HepG2 (cell line): ENCODE data around the gene ANO9. TPM values are rescaled to one million over a fixed set of nuclear protein-coding genes. Genes with fewer than 3 reads are reported as not detected.

Source experiments
- ATAC-seq: fragments of 200-7000 bp; cut with Tn5 transposase; 3 replicates; pipeline ENCODE4 v1.9.1; 2020; ENCODE audit warnings: mild to moderate bottlenecking, moderate library complexity
- BruUV-seq: library from RNA; stranded (reverse); fragments of 400-500 nt; replicated peaks from 2 replicates; lab custom pipeline; 2021; lab: Mats Ljungman, UMichigan
- CTCF ChIA-PET: fragments of 300-600 bp; formaldehyde crosslinking; extraction: SDS; loops from one replicate; lab custom pipeline; 2021; ENCODE audit warnings: low total read pairs, inconsistent platforms, low intra/inter-chr PET ratio; lab: Yijun Ruan, JAX
- POLR2A ChIA-PET: fragments of 350-600 bp; sonication (Branson Sonifier 250); formaldehyde crosslinking; loops from one replicate; lab custom pipeline; 2020; ENCODE audit warnings: antibody characterized with exemption, inconsistent platforms; lab: Yijun Ruan, JAX
- DNase-seq: peaks from one replicate; pipeline ENCODE4 v3.0.0-alpha.2; 2015; ENCODE audit warnings: low spot score
- FAIRE-seq: peaks from 3 replicates; lab custom pipeline; 2011; peaks lifted over from hg19 to GRCh38; lab: Jason Lieb, UNC
- H2AFZ ChIP-seq: one replicate; pipeline ENCODE4 v1.6.1; 2011; ENCODE audit warnings: low read length, inconsistent platforms
- H3K27ac ChIP-seq: fragments of 300-600 bp; 3 replicates; pipeline ENCODE4 v1.8.0; 2011; ENCODE audit warnings: mixed run types, mild to moderate bottlenecking, mixed read lengths, low read length, inconsistent platforms; ENCODE audit not compliant: insufficient read depth; ENCODE audit errors: extremely low read length
- H3K27me3 ChIP-seq, 2 experiments: fragments of 200-600 bp in 1 of 2; 2 replicates in 1 of 2; 3 replicates in 1 of 2; pipeline versions ENCODE4 v1.6.0 to v1.8.0; 2011; ENCODE audit warnings: low read length in 2 of 2, mild to moderate bottlenecking in 2 of 2, moderate library complexity in 2 of 2, inconsistent platforms in 1 of 2; ENCODE audit not compliant: insufficient read depth in 2 of 2, control insufficient read depth in 1 of 2
- H3K36me3 ChIP-seq, 2 experiments: fragments of 200-600 bp in 1 of 2; replicated peaks in 1 of 2; 2 replicates in 1 of 2; 3 replicates in 1 of 2; pipeline versions ENCODE4 v1.5.1 to v1.8.0; 2011; ENCODE audit warnings: low read length in 2 of 2, inconsistent platforms in 1 of 2; ENCODE audit not compliant: insufficient read depth in 2 of 2, control insufficient read depth in 1 of 2
- H3K4me1 ChIP-seq: 2 replicates; pipeline ENCODE4 v1.5.1; 2012; ENCODE audit warnings: low read length, inconsistent platforms; ENCODE audit not compliant: insufficient read depth
- H3K4me2 ChIP-seq: 2 replicates; pipeline ENCODE4 v1.6.0; 2011; ENCODE audit warnings: low read depth, low read length, inconsistent platforms
- H3K4me3 ChIP-seq, 3 experiments: fragments of 200-600 bp in 1 of 3; sonication (generic), shearing (Covaris generic) in 1 of 3; replicated peaks in 1 of 3; 2 replicates each; pipeline ENCODE4 v1.5.1; 2011 to 2016; ENCODE audit warnings: low read length in 3 of 3, inconsistent platforms in 2 of 3, low read depth in 2 of 3, mild to moderate bottlenecking in 2 of 3, control low read depth in 1 of 3, mixed read lengths in 1 of 3; ENCODE audit not compliant: insufficient read depth in 1 of 3
- H3K79me2 ChIP-seq: one replicate; pipeline ENCODE4 v1.6.1; 2011; ENCODE audit warnings: low read length, inconsistent platforms; ENCODE audit not compliant: insufficient read depth
- H3K9ac ChIP-seq: 2 replicates; pipeline ENCODE4 v1.6.0; 2011; ENCODE audit warnings: mild to moderate bottlenecking, low read depth, low read length, inconsistent platforms; ENCODE audit not compliant: insufficient read depth
- H3K9me3 ChIP-seq: 2 replicates; pipeline ENCODE4 v1.5.1; 2012; ENCODE audit warnings: mild to moderate bottlenecking, low read length
- H4K20me1 ChIP-seq: 2 replicates; pipeline ENCODE4 v1.6.0; 2011; ENCODE audit warnings: inconsistent platforms, mild to moderate bottlenecking, low read length, moderate library complexity; ENCODE audit not compliant: insufficient read depth
- BCLAF1 ChIP-seq: fragments of 450-650 bp; IDR thresholded peaks from 2 replicates; pipeline ENCODE4 v1.6.1; 2017; ENCODE audit warnings: mild to moderate bottlenecking
- HNRNPL ChIP-seq: fragments of 200-400 bp; formaldehyde crosslinking; IDR thresholded peaks from 2 replicates; pipeline ENCODE4 v1.6.1; 2017; ENCODE audit warnings: mild to moderate bottlenecking, low read depth, low read length
- HOXA9 ChIP-seq: sonication (generic); formaldehyde crosslinking; IDR thresholded peaks from 2 replicates; pipeline ENCODE4 v1.8.1; 2022; ENCODE audit warnings: missing genetic modification reagents, mild to moderate bottlenecking, moderate library complexity, borderline replicate concordance
- KDM6A ChIP-seq: IDR thresholded peaks from 2 replicates; pipeline ENCODE4 v1.6.1; 2016; ENCODE audit warnings: low read depth
- MAFF ChIP-seq: IDR thresholded peaks from 2 replicates; pipeline ENCODE4 v1.6.1; 2011; ENCODE audit warnings: low read depth, low read length, improper control_type of control experiment
- MAFK ChIP-seq, 2 experiments: IDR thresholded peaks in 1 of 2; conservative IDR thresholded peaks in 1 of 2; 2 replicates each; pipeline ENCODE4 v1.6.1; 2011; ENCODE audit warnings: improper control_type of control experiment in 2 of 2, low read length in 2 of 2
- NFKBIZ ChIP-seq: IDR thresholded peaks from 2 replicates; pipeline ENCODE4 v1.6.1; 2018; ENCODE audit warnings: missing genetic modification reagents, missing compliant biosample characterization
- PPARG ChIP-seq: conservative IDR thresholded peaks from 2 replicates; pipeline ENCODE4 v1.6.1; 2016; ENCODE audit warnings: missing biosample characterization, missing genetic modification reagents
- TFAP4 ChIP-seq: sonication (generic); IDR thresholded peaks from 2 replicates; pipeline ENCODE4 v1.6.1; 2016; ENCODE audit warnings: low read depth, borderline replicate concordance
- WIZ ChIP-seq: sonication (generic); formaldehyde crosslinking; IDR thresholded peaks from 2 replicates; pipeline ENCODE4 v1.5.1; 2020; ENCODE audit warnings: mild to moderate bottlenecking, missing genetic modification reagents
- ZBTB38 ChIP-seq: sonication (generic); formaldehyde crosslinking; IDR thresholded peaks from 2 replicates; pipeline ENCODE4 v1.5.1; 2020; ENCODE audit warnings: mild to moderate bottlenecking, missing genetic modification reagents
- ZNF512B ChIP-seq: sonication (generic); formaldehyde crosslinking; IDR thresholded peaks from 2 replicates; pipeline ENCODE4 v1.5.1; 2020; ENCODE audit warnings: missing genetic modification reagents, mild to moderate bottlenecking, borderline replicate concordance
- ZNF703 ChIP-seq: sonication (generic); formaldehyde crosslinking; IDR thresholded peaks from 2 replicates; pipeline ENCODE4 v1.5.1; 2020; ENCODE audit warnings: missing genetic modification reagents, mild to moderate bottlenecking, moderate library complexity, borderline replicate concordance
- WGBS: methylation state at CpG from one replicate; pipeline ENCODE4 v1.1.6; 2017; ENCODE audit warnings: low lambda C conversion rate; 5-methylcytosine and 5-hydroxymethylcytosine counted together
- in situ Hi-C: cut with HindIII; loops from 2 replicates; pipeline ENCODE4 v1.10.0; 2017; ENCODE audit warnings: low pct_unique_long_range_greater_than_20kb; ENCODE audit not compliant: extremely low pct_ligation_motif_present
- intact Hi-C: fragments of 100-400 bp; cut with micrococcal nuclease; formaldehyde crosslinking; loops from one replicate; pipeline ENCODE4 v1.10.0; 2022; ENCODE audit not compliant: unreplicated experiment
- polyA plus RNA-seq, 8 experiments: library from polyadenylated mRNA; depleted of rRNA in 3 of 8; stranded (reverse) in 7 of 8; unstranded in 1 of 8; fragments of >200 nt; fragmentation: Illumina TruSeq in 4 of 8; extraction: Trizol in 4 of 8; gene quantifications; 2 replicates each; pipeline versions ENCODE4 v1.2.1 to v1.2.3, GENCODE V29; 2011 to 2016; ENCODE audit warnings: low read depth in 4 of 8, missing spikeins in 1 of 8, mixed read lengths in 1 of 8; ENCODE audit not compliant: insufficient read depth in 1 of 8
- total RNA-seq, 5 experiments: library from RNA; depleted of rRNA; stranded (reverse); fragments of >200 nt; fragmentation: Illumina TruSeq; extraction: Trizol; gene quantifications; 2 replicates each; pipeline ENCODE4 v1.2.3, GENCODE V29; 2016; ENCODE audit warnings: low read depth in 1 of 5

The ANO9 gene
- total and polyA plus RNA-seq, 2 of the 13 experiments (the other 11 are each of a cell fraction or from before 2014, with no cell fraction given): 8.9 to 14.3 TPM

- TF ChIP-seq PPARG (CRISPR knock-in tag) (0 out of 2 replicates have a peak, but pooled peaks have one; percentile 23), NFKBIZ (CRISPR knock-in tag) (no peak), HNRNPL (peak; percentile 76; the same call in 1 of the 2 replicates), ZNF512B (CRISPR knock-in tag) (0 out of 2 replicates have a peak, but pooled peaks have one; percentile 13), KDM6A (peak; percentile 96), WIZ (CRISPR knock-in tag) (no peak)
These were observed 4.2 kb upstream of the ANO9 start (continued) for GRCh38 chr11:445765-446588.

- ChIA-PET CTCF (no interaction called here), POLR2A (interaction anchor here (1.1 to 1.5 kb wide), 3 partner anchors 30 to 91 kb away, joined by 3 to 8 read pairs (median 3); partner anchors contain the start of genes HRAS and SIGIRR)
- H3K4me3 ChIP-seq: no peak overlapping the region
- no peaks in the 10 kb centered on the region for H3K79me2 ChIP-seq
- H3K9me3 ChIP-seq: no peaks in the 10 kb centered on the region
- H4K20me1 ChIP-seq: no peaks in the 10 kb centered on the region
- no peaks in the 10 kb centered on the region for H3K27me3 ChIP-seq
- H3K4me2 ChIP-seq: no peak overlapping the region
- no TSS peak for BruUV-seq
- 73% methylated on average over 12 of the region's 12 CpGs for WGBS
- in situ Hi-C loops (loop anchor here (5.0 kb wide), 1 partner anchor 37 kb away; no protein-coding TSS in a partner anchor), intact Hi-C loops (loop anchor here (5.0 kb wide), 1 partner anchor 37 kb away; no protein-coding TSS in a partner anchor)
- H2AFZ ChIP-seq: no peak overlapping the region
- no peaks in the 10 kb centered on the region for H3K36me3 ChIP-seq
- no peak overlapping the region for H3K9ac ChIP-seq
- DNase-seq (no peak), ATAC-seq (no peak), FAIRE-seq (no peak)
- H3K27ac ChIP-seq: no peak overlapping the region
- H3K4me1 ChIP-seq: peaks cover 77% of the 10 kb centered on the region
- TF ChIP-seq MAFF (peak; percentile 59; the same call in 1 of the 2 replicates), MAFK (conservative IDR thresholded peaks at IDR 0.05 in 1 of 2, IDR thresholded peaks at IDR 0.05 in 1 of 2; ENCODE audit: low read length in 2 of 2) (peak; percentile 37 to 71; a peak in 2 of 4 replicates), BCLAF1 (no peak), TFAP4 (no peak), ZNF703 (CRISPR knock-in tag) (no peak), HOXA9 (no peak), ZBTB38 (0 out of 2 replicates have a peak, but pooled peaks have one; percentile 56)
These were observed 2.8 kb upstream of the ANO9 start for GRCh38 chr11:444396-445144.
